Stimulated activated memory B cell treated with anti-CD40 and anti-IgM and Interleukin-4, amounts not matched to agents 10 μg/mL and 1 μg/mL and 100 μg/mL, for 72 hours (primary cell): ENCODE measurements around the gene PPP2R3C.
"Not testable (repeated sequence)": the region's sequence is repeated elsewhere in the genome, so short reads cannot be mapped to it uniquely, and the experiment has no call there.

ENCODE experiments used
- ATAC-seq: fragments of 150-1000 bp; cut with Tn5 transposase; 2 replicates; pipeline ENCODE4 v1.10.0; 2021
- H3K27ac Mint-ChIP-seq: one replicate; pipeline ENCODE4 v1.8.0; 2022; ENCODE audit warnings: mild to moderate bottlenecking, mixed read lengths
- H3K27me3 Mint-ChIP-seq: one replicate; pipeline ENCODE4 v1.8.0; 2022; ENCODE audit warnings: mixed read lengths
- H3K36me3 Mint-ChIP-seq: one replicate; pipeline ENCODE4 v1.8.0; 2022; ENCODE audit warnings: mixed read lengths
- H3K4me1 Mint-ChIP-seq: one replicate; pipeline ENCODE4 v1.8.0; 2022; ENCODE audit warnings: mixed read lengths
- H3K4me3 Mint-ChIP-seq: one replicate; pipeline ENCODE4 v1.8.0; 2022; ENCODE audit warnings: mild to moderate bottlenecking, moderate library complexity, mixed read lengths
- H3K9me3 Mint-ChIP-seq: one replicate; pipeline ENCODE4 v1.8.0; 2022; ENCODE audit warnings: mixed read lengths

Gene PPP2R3C

GRCh38 chr14:35107866-35108265 is 13.9 kb downstream of the PPP2R3C start:
- Mint-ChIP-seq H3K9me3 (no peaks in the 10 kb centered on the region), H3K27ac (no peak overlapping the region), H3K4me1 (no peaks in the 10 kb centered on the region), H3K36me3 (peaks cover 44% of the 10 kb centered on the region), H3K27me3 (no peaks in the 10 kb centered on the region), H3K4me3 (no peak overlapping the region)
- no peak for ATAC-seq

- not testable (repeated sequence) for H3K4me1 Mint-ChIP-seq, H3K27ac Mint-ChIP-seq, ATAC-seq, H3K4me3 Mint-ChIP-seq, H3K9me3 Mint-ChIP-seq, H3K27me3 Mint-ChIP-seq
- peaks cover 42% of the 10 kb centered on the region for H3K36me3 Mint-ChIP-seq
Measured at GRCh38 chr14:35094645-35095044, 27.1 kb downstream of the PPP2R3C start.

DNA sequence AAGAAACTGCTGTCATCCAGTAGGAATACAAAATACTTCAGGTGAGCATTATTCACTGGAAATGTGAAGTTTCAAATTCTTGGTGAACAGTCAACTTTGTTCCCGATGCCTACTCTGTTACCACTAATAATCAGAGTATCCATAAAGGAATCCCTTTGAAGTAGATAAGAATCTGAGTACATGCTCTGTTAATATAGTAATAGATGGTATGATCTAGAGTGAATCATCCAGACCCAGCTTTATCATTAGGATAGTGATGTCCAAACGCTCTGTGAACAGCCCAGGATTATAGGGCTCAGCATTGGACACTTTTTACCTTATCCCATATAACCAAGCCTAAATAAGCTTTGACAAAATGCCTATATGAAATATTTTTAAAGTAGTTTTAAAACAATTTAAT is 33.3 kb downstream of the PPP2R3C start:
- no peaks in the 10 kb centered on the region for H3K4me1 Mint-ChIP-seq
- no peaks in the 10 kb centered on the region for H3K9me3 Mint-ChIP-seq
- H3K27me3 Mint-ChIP-seq, result no peaks in the 10 kb centered on the region
- no peak overlapping the region for H3K27ac Mint-ChIP-seq
- no peak for ATAC-seq
- H3K4me3 Mint-ChIP-seq, result no peak overlapping the region
- peaks cover 53% of the 10 kb centered on the region for H3K36me3 Mint-ChIP-seq

GRCh38 chr14:35085441-35085840 is 36.3 kb downstream of the PPP2R3C start:
- Mint-ChIP-seq H3K4me1 (no peaks in the 10 kb centered on the region), H3K4me3 (no peak overlapping the region), H3K27me3 (no peaks in the 10 kb centered on the region), H3K27ac (no peak overlapping the region), H3K9me3 (no peaks in the 10 kb centered on the region), H3K36me3 (peaks cover 42% of the 10 kb centered on the region)
- ATAC-seq, result no peak

- ATAC-seq, result no peak
- H3K4me3 Mint-ChIP-seq, result no peak overlapping the region
- no peaks in the 10 kb centered on the region for H3K27me3 Mint-ChIP-seq
- peaks cover 48% of the 10 kb centered on the region for H3K36me3 Mint-ChIP-seq
- H3K9me3 Mint-ChIP-seq, result no peaks in the 10 kb centered on the region
- peak overlapping the region; percentile 17 for H3K27ac Mint-ChIP-seq
- no peaks in the 10 kb centered on the region for H3K4me1 Mint-ChIP-seq
Measured at GRCh38 chr14:35083530-35084150, 38.1 kb downstream of the PPP2R3C start.

DNA sequence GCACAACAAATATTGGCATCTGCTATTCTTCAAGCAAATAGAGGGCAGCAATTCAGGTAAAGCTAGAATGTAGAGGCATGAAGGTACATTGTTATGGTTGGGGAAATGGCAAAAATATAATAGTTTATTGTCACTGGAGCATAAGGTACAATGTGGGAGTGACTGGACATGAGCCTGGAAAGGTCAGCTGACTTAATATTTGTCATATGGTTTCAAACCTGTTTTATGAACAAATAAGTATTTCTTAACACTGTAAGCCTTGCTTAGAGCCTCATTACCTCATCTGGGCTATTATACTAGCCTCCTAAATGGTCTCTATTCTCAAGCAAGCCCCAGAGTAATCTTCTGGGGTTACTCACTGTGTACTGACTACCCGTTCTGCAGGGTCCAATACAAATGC is 42.0 kb downstream of the PPP2R3C start:
- Mint-ChIP-seq H3K27ac (no peak overlapping the region), H3K4me1 (no peaks in the 10 kb centered on the region), H3K9me3 (no peaks in the 10 kb centered on the region), H3K27me3 (no peaks in the 10 kb centered on the region), H3K36me3 (peaks cover 29% of the 10 kb centered on the region), H3K4me3 (no peak overlapping the region)
- no peak for ATAC-seq

DNA sequence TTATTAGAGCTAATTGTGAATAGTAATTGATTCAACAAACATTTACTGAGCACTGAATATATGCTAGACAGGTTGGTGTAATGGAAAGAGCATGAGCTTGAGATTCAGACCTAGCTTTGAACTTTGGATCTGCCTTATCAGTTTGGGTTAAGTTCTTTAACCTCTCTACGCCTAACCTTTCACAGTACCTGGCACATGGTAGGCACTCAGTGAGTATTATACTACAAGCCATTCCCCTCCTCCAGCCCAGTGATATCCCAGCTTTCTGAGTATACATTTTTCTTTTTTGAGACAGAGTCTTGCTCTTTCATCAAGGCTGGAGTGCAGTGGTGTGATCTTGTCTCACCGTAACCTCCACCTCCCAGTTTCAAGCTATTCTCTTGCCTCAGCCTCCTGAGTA is 43.7 kb downstream of the PPP2R3C start:
- no peaks in the 10 kb centered on the region for H3K9me3 Mint-ChIP-seq
- ATAC-seq, result no peak
- H3K36me3 Mint-ChIP-seq, result peaks cover 32% of the 10 kb centered on the region
- no peak overlapping the region for H3K27ac Mint-ChIP-seq
- no peaks in the 10 kb centered on the region for H3K4me1 Mint-ChIP-seq
- no peaks in the 10 kb centered on the region for H3K27me3 Mint-ChIP-seq
- H3K4me3 Mint-ChIP-seq, result no peak overlapping the region

GRCh38 chr14:35073486-35073885 is 48.3 kb downstream of the PPP2R3C start:
- Mint-ChIP-seq H3K36me3 (peaks cover 54% of the 10 kb centered on the region), H3K9me3 (no peaks in the 10 kb centered on the region), H3K27me3 (no peaks in the 10 kb centered on the region), H3K27ac (no peak overlapping the region), H3K4me1 (no peaks in the 10 kb centered on the region), H3K4me3 (no peak overlapping the region)
- no peak for ATAC-seq

DNA sequence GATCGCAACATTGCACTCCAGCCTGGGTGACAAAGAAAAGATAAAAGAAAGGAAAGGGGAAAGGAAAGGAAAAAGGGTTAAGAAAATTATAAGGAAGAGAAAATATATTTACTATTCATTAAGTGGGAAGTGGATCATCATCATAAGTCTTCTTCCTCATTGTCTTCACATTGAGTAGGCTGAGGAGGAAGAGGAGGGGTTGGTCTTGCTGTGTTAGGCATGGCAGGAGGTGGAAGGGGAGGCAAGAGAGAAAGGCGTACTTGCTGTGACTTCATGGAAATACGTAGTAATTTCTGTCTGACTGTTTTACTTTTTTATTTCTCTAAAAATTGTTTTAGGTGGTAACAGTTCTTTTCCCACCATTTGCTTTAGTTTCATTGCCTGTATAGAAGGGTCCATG is 49.6 kb downstream of the PPP2R3C start:
- no peak for ATAC-seq
- no peaks in the 10 kb centered on the region for H3K27me3 Mint-ChIP-seq
- H3K9me3 Mint-ChIP-seq, result no peaks in the 10 kb centered on the region
- H3K4me1 Mint-ChIP-seq, result no peaks in the 10 kb centered on the region
- peaks cover 66% of the 10 kb centered on the region for H3K36me3 Mint-ChIP-seq
- no peak overlapping the region for H3K27ac Mint-ChIP-seq
- no peak overlapping the region for H3K4me3 Mint-ChIP-seq

DNA sequence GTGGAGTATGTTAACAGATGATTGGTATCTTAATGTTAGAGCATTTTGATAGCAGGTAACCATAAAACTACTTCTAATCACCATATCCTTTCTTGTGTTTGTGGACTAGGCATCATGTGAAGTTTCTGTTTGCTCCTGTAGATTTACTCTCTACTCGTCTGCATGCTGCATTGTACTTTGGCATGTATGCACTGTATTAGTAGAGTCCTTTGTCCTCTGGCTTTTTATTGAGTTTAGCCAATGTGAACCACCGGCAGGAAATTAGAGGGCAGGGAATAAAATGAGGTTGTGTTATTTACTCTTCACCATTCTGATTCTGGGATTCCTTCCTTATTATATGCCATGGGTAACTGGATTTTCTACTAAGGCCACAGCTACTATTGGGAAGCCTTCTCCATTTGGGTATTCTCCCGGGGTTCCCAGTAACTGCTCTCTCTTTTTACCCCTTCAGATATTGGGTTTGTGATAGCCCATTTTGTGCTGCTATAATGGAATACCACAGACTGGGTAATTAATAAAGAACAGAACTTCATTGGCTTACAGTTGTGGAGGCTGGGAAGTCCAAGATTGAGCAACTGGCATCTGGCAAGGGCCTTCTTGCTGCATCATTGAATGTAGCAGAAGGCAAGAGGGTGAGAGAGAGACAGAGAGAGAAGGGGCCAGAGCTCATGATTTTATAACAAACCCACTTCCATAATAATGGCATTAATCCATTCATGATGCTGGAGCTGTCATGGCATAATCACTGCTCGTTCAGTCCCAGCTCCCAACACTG is 53.4 kb downstream of the PPP2R3C start:
- no peak overlapping the region for H3K4me3 Mint-ChIP-seq
- no peaks in the 10 kb centered on the region for H3K27me3 Mint-ChIP-seq
- H3K27ac Mint-ChIP-seq, result no peak overlapping the region
- H3K36me3 Mint-ChIP-seq, result peaks cover 50% of the 10 kb centered on the region
- H3K4me1 Mint-ChIP-seq, result no peaks in the 10 kb centered on the region
- ATAC-seq, result no peak
- no peaks in the 10 kb centered on the region for H3K9me3 Mint-ChIP-seq

DNA sequence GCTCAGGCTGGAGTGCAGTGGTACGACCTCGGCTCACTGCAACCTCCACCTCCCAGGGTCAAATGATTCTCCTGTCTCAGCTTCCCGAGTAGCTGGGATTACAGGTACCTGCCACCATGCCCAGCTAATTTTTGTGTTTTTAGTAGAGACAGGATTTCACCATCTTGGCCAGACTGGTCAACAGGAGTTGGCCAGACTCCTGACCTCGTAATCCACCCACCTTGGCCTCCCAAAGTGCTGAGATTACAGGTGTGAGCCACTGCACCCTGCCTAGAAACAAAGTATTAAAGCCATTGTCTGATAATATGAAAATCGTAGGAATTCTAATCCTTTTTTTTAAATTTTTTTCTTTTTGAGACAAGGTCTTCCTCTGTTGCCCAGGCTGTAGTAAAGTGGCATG is 56.1 kb downstream of the PPP2R3C start:
- H3K27me3 Mint-ChIP-seq, H3K4me3 Mint-ChIP-seq, H3K27ac Mint-ChIP-seq, H3K4me1 Mint-ChIP-seq, ATAC-seq, H3K9me3 Mint-ChIP-seq: not testable (repeated sequence)
- peaks cover 32% of the 10 kb centered on the region for H3K36me3 Mint-ChIP-seq

DNA sequence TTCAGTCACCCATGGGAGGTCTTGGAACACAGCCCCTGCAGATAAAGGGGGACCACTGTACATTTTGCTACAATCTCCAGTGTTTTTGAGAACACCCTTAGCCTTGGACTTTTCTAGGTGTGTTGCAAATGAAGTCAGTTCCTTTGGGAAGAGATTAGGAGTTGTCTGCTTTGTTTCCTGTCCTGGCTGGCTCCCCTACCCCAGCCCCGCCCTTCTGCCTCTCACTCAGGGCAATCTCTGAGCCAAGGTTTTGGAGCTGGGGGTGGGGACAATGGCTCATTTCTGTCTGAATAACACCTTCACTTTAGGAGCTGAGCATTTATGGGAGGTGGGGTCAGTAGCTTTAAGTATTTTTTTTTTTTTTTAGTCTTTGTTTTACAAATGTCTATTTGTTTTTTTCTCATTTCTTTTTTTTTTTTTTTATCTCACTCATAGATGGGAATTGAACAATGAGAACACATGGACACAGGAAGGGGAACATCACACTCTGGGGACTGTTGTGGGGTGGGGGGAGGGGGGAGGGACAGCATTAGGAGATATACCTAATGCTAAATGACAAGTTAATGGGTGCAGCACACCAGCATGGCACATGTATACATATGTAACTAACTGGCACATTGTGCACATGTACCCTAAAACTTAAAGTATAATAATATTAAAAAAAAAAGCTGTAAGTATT is 60.5 kb downstream of the PPP2R3C start:
- not testable (repeated sequence) for H3K9me3 Mint-ChIP-seq
- peaks cover 38% of the 10 kb centered on the region for H3K36me3 Mint-ChIP-seq

DNA sequence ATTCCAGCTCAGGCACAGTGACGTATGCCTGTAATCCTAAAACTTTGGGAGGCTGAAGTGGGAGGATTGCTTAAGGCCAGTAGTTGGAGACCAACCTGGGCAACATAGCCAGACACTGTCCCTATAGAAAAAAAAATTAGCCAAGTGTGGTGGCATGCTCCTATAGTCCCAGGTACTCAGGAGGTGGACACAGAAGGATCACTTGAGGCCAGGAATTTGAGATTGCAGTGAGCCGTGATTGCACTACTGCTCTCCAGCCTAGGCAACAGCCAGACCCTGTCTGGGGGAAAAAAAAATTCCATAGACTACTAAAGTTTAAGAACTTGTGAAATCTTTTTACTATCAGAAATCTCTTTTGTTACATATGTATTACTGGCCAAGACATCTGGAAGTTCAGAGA is 69.2 kb downstream of the PPP2R3C start:
- Mint-ChIP-seq H3K4me1 (peaks cover 17% of the 10 kb centered on the region), H3K27ac (no peak overlapping the region), H3K36me3 (peaks cover 20% of the 10 kb centered on the region), H3K27me3 (no peaks in the 10 kb centered on the region), H3K9me3 (no peaks in the 10 kb centered on the region), H3K4me3 (no peak overlapping the region)
- no peak for ATAC-seq

More for the DNA sequence above, 60.5 kb downstream of the PPP2R3C start:
- H3K4me3 Mint-ChIP-seq, H3K27ac Mint-ChIP-seq, H3K27me3 Mint-ChIP-seq, H3K4me1 Mint-ChIP-seq, ATAC-seq: not testable (repeated sequence)

- Mint-ChIP-seq H3K4me3 (no peak overlapping the region), H3K9me3 (no peaks in the 10 kb centered on the region), H3K36me3 (peaks cover 13% of the 10 kb centered on the region), H3K27me3 (no peaks in the 10 kb centered on the region), H3K4me1 (peaks cover 20% of the 10 kb centered on the region), H3K27ac (no peak overlapping the region)
- ATAC-seq, result no peak
Measured at GRCh38 chr14:35051796-35052195, 70.0 kb downstream of the PPP2R3C start.

DNA sequence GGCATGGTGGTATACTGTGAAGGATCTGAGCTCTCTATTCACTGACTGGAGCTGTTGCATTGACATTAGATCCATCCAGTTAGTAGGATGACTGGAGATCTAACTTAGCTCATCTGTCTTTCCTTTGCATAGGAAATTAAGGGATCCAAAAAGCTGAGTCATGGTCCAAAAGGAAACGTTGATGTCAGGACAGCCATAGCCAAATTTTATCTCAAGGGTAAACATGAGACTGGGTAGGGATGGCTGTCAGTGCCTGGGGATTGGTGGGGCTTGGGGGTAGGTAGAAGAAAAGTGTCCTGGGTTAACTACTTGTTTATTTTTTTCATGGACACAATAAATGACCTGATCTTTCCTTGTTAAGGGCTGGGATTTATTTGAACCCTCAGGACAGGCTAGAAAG is 71.1 kb downstream of the PPP2R3C start:
- H3K36me3 Mint-ChIP-seq, result peaks cover 7% of the 10 kb centered on the region

More for the DNA sequence above, 71.1 kb downstream of the PPP2R3C start:
- no peaks in the 10 kb centered on the region for H3K27me3 Mint-ChIP-seq
- H3K27ac Mint-ChIP-seq, result no peak overlapping the region
- no peak for ATAC-seq
- no peak overlapping the region for H3K4me3 Mint-ChIP-seq
- peaks cover 17% of the 10 kb centered on the region for H3K4me1 Mint-ChIP-seq
- no peaks in the 10 kb centered on the region for H3K9me3 Mint-ChIP-seq
